Measurements from ENCODE around the gene LRRC36. TPM values are rescaled to one million over a fixed set of nuclear protein-coding genes. Genes with fewer than 3 reads are reported as not detected.
A peak's percentile ranks its signal among the peaks of the same experiment; 100 is the strongest.

Gene LRRC36
- total and polyA plus RNA-seq, 2 of the 13 experiments (the other 11 are each of a cell fraction or from before 2014, with no cell fraction given) = 0.12 to 0.15 TPM

DNA sequence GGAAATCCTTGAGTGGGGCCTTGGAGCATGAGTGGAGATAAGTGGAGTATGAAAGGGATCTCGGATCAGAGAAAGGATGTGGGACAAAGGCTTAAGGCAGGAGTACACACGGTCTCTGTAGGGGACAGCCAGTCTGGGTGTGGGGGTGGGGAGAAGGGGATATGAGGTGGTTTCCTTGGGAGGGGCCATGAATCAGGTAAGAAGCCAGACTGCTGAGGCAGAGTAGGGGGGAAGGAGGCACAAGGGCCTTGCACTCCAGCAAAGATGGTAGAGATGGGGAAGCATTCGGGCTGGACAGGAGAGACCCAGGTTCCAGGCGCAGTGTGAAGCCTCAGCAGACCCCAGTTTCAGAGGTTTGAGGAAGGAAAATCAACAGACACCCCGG, 105.9 kb downstream of the LRRC36 start:
- H3K79me2 ChIP-seq (ENCODE audit: insufficient read depth, low read length) = no peaks in the 10 kb centered on the region
- peaks cover 0 to under 1% of the 10 kb centered on the region in 2 experiments; a peak in 2 of 5 replicates for H3K36me3 ChIP-seq (replicated peaks in 1 of 2; ENCODE audit: control insufficient read depth in 1 of 2, insufficient read depth in 2 of 2, low read length in 2 of 2)
- in situ Hi-C loops (cut with HindIII; ENCODE audit: extremely low pct_ligation_motif_present, low pct_unique_long_range_greater_than_20kb) = loop anchor here (5.0 kb wide), 1 partner anchor 35 kb away; no protein-coding TSS in a partner anchor
- peak overlapping the region; percentile 40 to 92 (median 67); a peak in 5 of 6 replicates for H3K4me3 ChIP-seq (replicated peaks in 1 of 3; ENCODE audit: insufficient read depth in 1 of 3, low read depth in 2 of 3, low read length in 3 of 3)
- 65% methylated on average over 5 of the region's 5 CpGs for WGBS (ENCODE audit: low lambda C conversion rate)
- H4K20me1 ChIP-seq (ENCODE audit: insufficient read depth, low read length) = no peaks in the 10 kb centered on the region
- H3K27me3 ChIP-seq (ENCODE audit: control insufficient read depth in 1 of 2, insufficient read depth in 2 of 2, low read length in 2 of 2) = no peaks in the 10 kb centered on the region; a peak in 1 of 5 replicates
- peak overlapping the region; percentile 82 for H3K27ac ChIP-seq (ENCODE audit: extremely low read length, insufficient read depth, low read length)
- intact Hi-C loops (cut with micrococcal nuclease; ENCODE audit: unreplicated experiment) = no loop called here
- FAIRE-seq (no peak), DNase-seq (ENCODE audit: low spot score) (no peak), ATAC-seq (no peak)
- peak overlapping the region; percentile 99 for H3K4me2 ChIP-seq (ENCODE audit: low read depth, low read length)
- no TSS peak for BruUV-seq (replicated peaks)
- ChIA-PET CTCF (ENCODE audit: low intra/inter-chr PET ratio, low total read pairs) (no interaction called here), POLR2A (interaction anchor here (0.5 to 5.5 kb wide), 8 partner anchors 13 to 206 kb away, joined by 3 to 182 read pairs (median 4); partner anchors contain the start of genes ATP6V0D1 and TMEM208)
- peak overlapping the region; percentile 79 for H3K9ac ChIP-seq (ENCODE audit: insufficient read depth, low read depth, low read length)
- TF ChIP-seq ZNF235 (CRISPR knock-in tag; IDR thresholded peaks at IDR 0.05; ENCODE audit: borderline replicate concordance) (no peak), FOXP1 (IDR thresholded peaks at IDR 0.05) (no peak), FOXP1 (CRISPR knock-in tag; IDR thresholded peaks at IDR 0.05) (no peak), ZNF891 (CRISPR knock-in tag; IDR thresholded peaks at IDR 0.05) (0 out of 2 replicates have a peak, but pooled peaks have one; percentile 44), ZNF224 (CRISPR knock-in tag; IDR thresholded peaks at IDR 0.05) (no peak), ETV5 (CRISPR knock-in tag; IDR thresholded peaks at IDR 0.05; ENCODE audit: borderline replicate concordance) (0 out of 2 replicates have a peak, but pooled peaks have one; percentile 7), GATAD2A (CRISPR knock-in tag; IDR thresholded peaks at IDR 0.05) (0 out of 2 replicates have a peak, but pooled peaks have one; percentile 2)
- TF ChIP-seq, protein P1, sequence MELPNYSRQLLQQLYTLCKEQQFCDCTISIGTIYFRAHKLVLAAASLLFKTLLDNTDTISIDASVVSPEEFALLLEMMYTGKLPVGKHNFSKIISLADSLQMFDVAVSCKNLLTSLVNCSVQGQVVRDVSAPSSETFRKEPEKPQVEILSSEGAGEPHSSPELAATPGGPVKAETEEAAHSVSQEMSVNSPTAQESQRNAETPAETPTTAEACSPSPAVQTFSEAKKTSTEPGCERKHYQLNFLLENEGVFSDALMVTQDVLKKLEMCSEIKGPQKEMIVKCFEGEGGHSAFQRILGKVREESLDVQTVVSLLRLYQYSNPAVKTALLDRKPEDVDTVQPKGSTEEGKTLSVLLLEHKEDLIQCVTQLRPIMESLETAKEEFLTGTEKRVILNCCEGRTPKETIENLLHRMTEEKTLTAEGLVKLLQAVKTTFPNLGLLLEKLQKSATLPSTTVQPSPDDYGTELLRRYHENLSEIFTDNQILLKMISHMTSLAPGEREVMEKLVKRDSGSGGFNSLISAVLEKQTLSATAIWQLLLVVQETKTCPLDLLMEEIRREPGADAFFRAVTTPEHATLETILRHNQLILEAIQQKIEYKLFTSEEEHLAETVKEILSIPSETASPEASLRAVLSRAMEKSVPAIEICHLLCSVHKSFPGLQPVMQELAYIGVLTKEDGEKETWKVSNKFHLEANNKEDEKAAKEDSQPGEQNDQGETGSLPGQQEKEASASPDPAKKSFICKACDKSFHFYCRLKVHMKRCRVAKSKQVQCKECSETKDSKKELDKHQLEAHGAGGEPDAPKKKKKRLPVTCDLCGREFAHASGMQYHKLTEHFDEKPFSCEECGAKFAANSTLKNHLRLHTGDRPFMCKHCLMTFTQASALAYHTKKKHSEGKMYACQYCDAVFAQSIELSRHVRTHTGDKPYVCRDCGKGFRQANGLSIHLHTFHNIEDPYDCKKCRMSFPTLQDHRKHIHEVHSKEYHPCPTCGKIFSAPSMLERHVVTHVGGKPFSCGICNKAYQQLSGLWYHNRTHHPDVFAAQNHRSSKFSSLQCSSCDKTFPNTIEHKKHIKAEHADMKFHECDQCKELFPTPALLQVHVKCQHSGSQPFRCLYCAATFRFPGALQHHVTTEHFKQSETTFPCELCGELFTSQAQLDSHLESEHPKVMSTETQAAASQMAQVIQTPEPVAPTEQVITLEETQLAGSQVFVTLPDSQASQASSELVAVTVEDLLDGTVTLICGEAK (IDR thresholded peaks at IDR 0.05) = no peak
- TF ChIP-seq, protein P1 (CRISPR knock-in tag; IDR thresholded peaks at IDR 0.05) = 0 out of 2 replicates have a peak, but pooled peaks have one; percentile 9
- TF ChIP-seq, protein P2, sequence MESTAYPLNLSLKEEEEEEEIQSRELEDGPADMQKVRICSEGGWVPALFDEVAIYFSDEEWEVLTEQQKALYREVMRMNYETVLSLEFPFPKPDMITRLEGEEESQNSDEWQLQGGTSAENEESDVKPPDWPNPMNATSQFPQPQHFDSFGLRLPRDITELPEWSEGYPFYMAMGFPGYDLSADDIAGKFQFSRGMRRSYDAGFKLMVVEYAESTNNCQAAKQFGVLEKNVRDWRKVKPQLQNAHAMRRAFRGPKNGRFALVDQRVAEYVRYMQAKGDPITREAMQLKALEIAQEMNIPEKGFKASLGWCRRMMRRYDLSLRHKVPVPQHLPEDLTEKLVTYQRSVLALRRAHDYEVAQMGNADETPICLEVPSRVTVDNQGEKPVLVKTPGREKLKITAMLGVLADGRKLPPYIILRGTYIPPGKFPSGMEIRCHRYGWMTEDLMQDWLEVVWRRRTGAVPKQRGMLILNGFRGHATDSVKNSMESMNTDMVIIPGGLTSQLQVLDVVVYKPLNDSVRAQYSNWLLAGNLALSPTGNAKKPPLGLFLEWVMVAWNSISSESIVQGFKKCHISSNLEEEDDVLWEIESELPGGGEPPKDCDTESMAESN (CRISPR knock-in tag; conservative IDR thresholded peaks at IDR 0.05) = no peak
- TF ChIP-seq, protein P3, sequence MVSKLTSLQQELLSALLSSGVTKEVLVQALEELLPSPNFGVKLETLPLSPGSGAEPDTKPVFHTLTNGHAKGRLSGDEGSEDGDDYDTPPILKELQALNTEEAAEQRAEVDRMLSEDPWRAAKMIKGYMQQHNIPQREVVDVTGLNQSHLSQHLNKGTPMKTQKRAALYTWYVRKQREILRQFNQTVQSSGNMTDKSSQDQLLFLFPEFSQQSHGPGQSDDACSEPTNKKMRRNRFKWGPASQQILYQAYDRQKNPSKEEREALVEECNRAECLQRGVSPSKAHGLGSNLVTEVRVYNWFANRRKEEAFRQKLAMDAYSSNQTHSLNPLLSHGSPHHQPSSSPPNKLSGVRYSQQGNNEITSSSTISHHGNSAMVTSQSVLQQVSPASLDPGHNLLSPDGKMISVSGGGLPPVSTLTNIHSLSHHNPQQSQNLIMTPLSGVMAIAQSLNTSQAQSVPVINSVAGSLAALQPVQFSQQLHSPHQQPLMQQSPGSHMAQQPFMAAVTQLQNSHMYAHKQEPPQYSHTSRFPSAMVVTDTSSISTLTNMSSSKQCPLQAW (CRISPR knock-in tag; IDR thresholded peaks at IDR 0.05) = 0 out of 2 replicates have a peak, but pooled peaks have one; percentile 15
- H2AFZ ChIP-seq (ENCODE audit: low read length) = peak overlapping the region; percentile 45
- peaks cover 48% of the 10 kb centered on the region for H3K4me1 ChIP-seq (ENCODE audit: insufficient read depth, low read length)
- no peaks in the 10 kb centered on the region for H3K9me3 ChIP-seq (ENCODE audit: low read length)
